ENCODE measurements around the gene DDX24.

DNA sequence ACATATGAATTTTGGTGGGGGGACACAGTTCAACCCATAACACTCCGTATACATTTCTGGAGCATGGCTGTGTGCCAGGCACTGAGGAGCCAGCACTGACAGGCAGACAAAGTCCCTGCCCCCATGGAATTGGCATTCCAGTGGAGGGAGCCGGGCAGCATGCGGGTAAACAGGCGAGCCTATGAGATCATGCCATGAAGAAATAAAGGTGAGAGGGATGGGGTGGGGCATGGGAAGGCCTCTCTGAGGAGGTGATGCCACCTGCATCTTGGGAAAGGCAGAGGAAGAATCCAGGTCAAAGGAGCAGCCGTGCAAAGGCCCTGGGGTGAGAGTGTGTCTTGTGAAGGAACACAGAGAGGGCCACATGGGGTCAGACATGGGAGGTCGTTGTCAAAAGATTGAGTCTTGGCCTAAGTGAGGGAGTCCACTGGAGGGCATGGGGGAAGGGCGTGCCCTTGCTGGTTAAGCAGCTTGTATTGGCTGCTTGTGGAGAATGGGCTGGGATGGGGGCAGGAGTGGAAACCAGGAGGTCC, 51.3 kb downstream of the DDX24 start:
- no peak for TF ChIP-seq EZH2 (IDR thresholded peaks at IDR 0.05; ENCODE audit: borderline replicate concordance, low read depth, low read length, poor library complexity, severe bottlenecking)
- TF ChIP-seq, protein P1, sequence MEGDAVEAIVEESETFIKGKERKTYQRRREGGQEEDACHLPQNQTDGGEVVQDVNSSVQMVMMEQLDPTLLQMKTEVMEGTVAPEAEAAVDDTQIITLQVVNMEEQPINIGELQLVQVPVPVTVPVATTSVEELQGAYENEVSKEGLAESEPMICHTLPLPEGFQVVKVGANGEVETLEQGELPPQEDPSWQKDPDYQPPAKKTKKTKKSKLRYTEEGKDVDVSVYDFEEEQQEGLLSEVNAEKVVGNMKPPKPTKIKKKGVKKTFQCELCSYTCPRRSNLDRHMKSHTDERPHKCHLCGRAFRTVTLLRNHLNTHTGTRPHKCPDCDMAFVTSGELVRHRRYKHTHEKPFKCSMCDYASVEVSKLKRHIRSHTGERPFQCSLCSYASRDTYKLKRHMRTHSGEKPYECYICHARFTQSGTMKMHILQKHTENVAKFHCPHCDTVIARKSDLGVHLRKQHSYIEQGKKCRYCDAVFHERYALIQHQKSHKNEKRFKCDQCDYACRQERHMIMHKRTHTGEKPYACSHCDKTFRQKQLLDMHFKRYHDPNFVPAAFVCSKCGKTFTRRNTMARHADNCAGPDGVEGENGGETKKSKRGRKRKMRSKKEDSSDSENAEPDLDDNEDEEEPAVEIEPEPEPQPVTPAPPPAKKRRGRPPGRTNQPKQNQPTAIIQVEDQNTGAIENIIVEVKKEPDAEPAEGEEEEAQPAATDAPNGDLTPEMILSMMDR (conservative IDR thresholded peaks at IDR 0.05; ENCODE audit: low read depth, low read length), result no peak

Measured in A673 (cell line).